Muscle of leg (tissue), 11 donors: ENCODE data around the gene COX17. TPM values are rescaled to one million over a fixed set of nuclear protein-coding genes. Genes with fewer than 3 reads are reported as not detected.
"Not testable (repeated sequence)": the region's sequence is repeated elsewhere in the genome, so short reads cannot be mapped to it uniquely, and the experiment has no call there.

ENCODE experiments used
- DNase-seq: peaks from one replicate; pipeline ENCODE4 v3.0.0; 2013
- H3K27ac ChIP-seq: one replicate; pipeline ENCODE4 v1.5.1; 2013; ENCODE audit warnings: mild to moderate bottlenecking, low read length, control low read depth
- H3K27me3 ChIP-seq: one replicate; pipeline ENCODE4 v1.6.1; 2013; ENCODE audit warnings: low read length; ENCODE audit not compliant: control insufficient read depth, insufficient read depth
- H3K36me3 ChIP-seq: one replicate; pipeline ENCODE4 v1.6.1; 2013; ENCODE audit warnings: low read length; ENCODE audit not compliant: control insufficient read depth, insufficient read depth
- H3K4me1 ChIP-seq: one replicate; pipeline ENCODE4 v1.6.1; 2013; ENCODE audit warnings: low read length; ENCODE audit not compliant: control insufficient read depth, insufficient read depth
- H3K4me3 ChIP-seq: one replicate; pipeline ENCODE4 v1.5.1; 2013; ENCODE audit warnings: low read length, control low read depth
- H3K9me3 ChIP-seq: replicated peaks from 2 replicates; pipeline ENCODE4 v1.6.1; 2013; ENCODE audit warnings: low read depth, low read length; ENCODE audit not compliant: control insufficient read depth
- WGBS: methylation state at CpG from one replicate; pipeline ENCODE4 v1.1.5; 2013; ENCODE audit warnings: missing lambda C conversion rate; ENCODE audit not compliant: insufficient coverage; 5-methylcytosine and 5-hydroxymethylcytosine counted together
- polyA plus RNA-seq, 8 donors: library from polyadenylated mRNA; unstranded; fragments of 120-200 nt; gene quantifications; one replicate each; pipeline versions ENCODE4 v1.2.1 to v1.2.3, GENCODE V29; 2013; ENCODE audit warnings: inconsistent platforms in 1 of 8, low replicate concordance in 1 of 8; ENCODE audit not compliant: insufficient read length in 8 of 8, insufficient read depth in 1 of 8
- total RNA-seq: library from RNA; stranded (reverse); fragments of 120-200 nt; gene quantifications from one replicate; pipeline ENCODE4 v1.2.4, GENCODE V29; 2013

Gene COX17
- total and polyA plus RNA-seq, 9 donors: 42.8 to 77.2 (median 64.8) TPM

DNA sequence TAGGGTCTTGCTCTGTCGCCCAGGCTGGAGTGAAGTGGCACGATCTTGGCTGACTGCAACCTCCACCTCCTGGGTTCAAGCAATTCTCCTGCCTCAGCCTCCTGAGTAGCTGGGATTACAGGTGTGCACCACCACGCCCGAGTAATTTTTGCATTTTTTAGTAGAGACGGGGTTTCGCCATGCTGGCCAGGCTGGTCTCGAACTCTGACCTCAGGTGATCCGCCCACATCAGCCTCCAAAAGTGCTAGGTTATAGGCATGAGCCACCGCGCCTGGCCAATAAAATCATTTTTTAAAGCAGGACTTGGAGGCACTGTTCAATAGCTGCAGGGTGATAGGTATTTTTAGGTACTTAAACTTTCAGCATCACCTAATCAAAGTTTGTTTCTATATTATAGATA, 1.0 kb upstream of the COX17 start:
- WGBS: 97% methylated on average over 6 of the region's 10 CpGs
- H3K4me3 ChIP-seq, H3K4me1 ChIP-seq, DNase-seq, H3K27me3 ChIP-seq, H3K9me3 ChIP-seq, H3K27ac ChIP-seq: not testable (repeated sequence)
- H3K36me3 ChIP-seq: peaks cover 13% of the 10 kb centered on the region

DNA sequence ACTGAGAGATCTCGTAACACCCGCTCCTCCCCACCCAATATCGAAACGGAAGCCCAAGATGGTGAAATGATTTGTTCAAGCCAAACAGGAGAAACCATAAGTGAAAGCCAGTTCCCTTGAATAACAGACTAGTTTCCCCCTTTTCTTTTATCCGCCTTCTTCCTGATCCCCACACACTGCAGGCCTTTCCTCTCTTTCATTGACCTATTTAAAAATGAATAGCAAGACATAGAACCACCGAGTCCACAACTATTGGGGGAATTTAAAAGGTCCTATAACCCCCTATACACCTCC, 382 bp upstream of the COX17 start:
- no peaks in the 10 kb centered on the region for H3K9me3 ChIP-seq

GRCh38 chr3:119676020-119676419, 1.2 kb downstream of the COX17 start:
- Histone ChIP-seq H3K27ac (peak overlapping the region; percentile 86), H3K4me1 (peaks cover 4% of the 10 kb centered on the region), H3K27me3 (no peaks in the 10 kb centered on the region), H3K4me3 (peak overlapping the region; percentile 65), H3K36me3 (peaks cover 19% of the 10 kb centered on the region), H3K9me3 (no peaks in the 10 kb centered on the region)
- DNase-seq: no peak
- WGBS: 100% methylated on average over 1 of the region's 1 CpG

More for the DNA sequence above, 382 bp upstream of the COX17 start:
- peaks cover 4% of the 10 kb centered on the region for H3K4me1 ChIP-seq
- DNase-seq: no peak
- H3K4me3 ChIP-seq: peak overlapping the region; percentile 65
- WGBS: 0% methylated on average over 2 of the region's 6 CpGs
- H3K27ac ChIP-seq: peak overlapping the region; percentile 86
- peaks cover 19% of the 10 kb centered on the region for H3K36me3 ChIP-seq
- no peaks in the 10 kb centered on the region for H3K27me3 ChIP-seq

DNA sequence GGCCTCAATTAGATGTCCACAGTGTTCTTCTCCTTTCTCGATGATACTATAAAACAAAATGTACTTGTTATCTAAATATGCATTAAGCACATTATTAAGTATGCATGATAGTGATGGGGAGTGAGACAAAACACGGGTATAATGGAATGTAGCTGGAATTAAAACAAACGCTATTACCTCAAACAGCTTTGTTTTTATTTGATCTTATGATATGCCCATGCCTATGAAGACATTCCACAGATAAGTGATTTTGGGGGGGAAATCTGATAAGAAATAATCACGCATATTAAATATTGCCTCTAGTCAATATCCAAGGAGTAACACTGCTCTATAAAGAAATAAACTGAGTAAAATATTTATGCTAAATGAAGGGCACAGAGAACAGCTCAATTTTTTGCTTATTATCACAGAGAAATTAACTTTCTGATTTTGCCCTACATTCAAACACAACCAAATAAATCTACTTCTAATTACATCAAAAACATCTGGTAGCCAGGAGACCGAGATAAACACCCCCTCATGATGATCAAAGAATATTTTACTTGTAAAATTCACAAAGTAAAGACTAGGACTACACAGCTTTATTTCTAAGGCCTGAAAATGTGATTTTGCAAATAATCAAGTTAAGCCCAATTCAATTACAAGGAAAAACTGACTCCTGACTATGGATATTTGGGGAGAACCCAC, 1.9 kb downstream of the COX17 start:
- DNase-seq: no peak
- H3K36me3 ChIP-seq: peaks cover 19% of the 10 kb centered on the region
- H3K4me1 ChIP-seq: peaks cover 4% of the 10 kb centered on the region
- no peak overlapping the region for H3K27ac ChIP-seq
- H3K27me3 ChIP-seq: no peaks in the 10 kb centered on the region
- no peak overlapping the region for H3K4me3 ChIP-seq
- WGBS: no CpG with 5 or more reads among the region's 5 CpGs
- no peaks in the 10 kb centered on the region for H3K9me3 ChIP-seq

DNA sequence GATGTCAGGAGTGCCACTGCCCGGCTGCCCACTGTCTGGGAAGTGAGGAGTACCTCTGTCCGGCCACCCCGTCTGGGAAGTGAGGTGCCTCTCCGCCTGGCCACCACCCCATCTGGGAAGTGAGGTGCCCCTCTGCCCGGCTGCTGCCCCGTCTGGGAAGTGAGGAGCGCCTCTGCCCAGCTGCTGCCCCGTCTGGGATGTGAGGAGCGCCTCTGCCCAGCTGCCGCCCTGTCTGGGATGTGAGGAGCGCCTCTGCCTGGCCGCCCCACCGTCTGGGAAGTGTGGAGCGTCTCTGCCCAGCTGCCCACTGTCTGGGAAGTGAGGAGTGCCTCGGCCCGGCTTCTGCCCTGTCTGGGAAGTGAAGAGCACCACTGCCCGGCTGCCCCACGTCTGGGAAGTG, 3.3 kb downstream of the COX17 start:
- DNase-seq: no peak
- no peaks in the 10 kb centered on the region for H3K9me3 ChIP-seq
- H3K4me3 ChIP-seq: no peak overlapping the region
- H3K36me3 ChIP-seq: peaks cover 22% of the 10 kb centered on the region
- peaks cover 5% of the 10 kb centered on the region for H3K4me1 ChIP-seq
- no peaks in the 10 kb centered on the region for H3K27me3 ChIP-seq
- WGBS: 91% methylated on average over 12 of the region's 18 CpGs
- no peak overlapping the region for H3K27ac ChIP-seq

DNA sequence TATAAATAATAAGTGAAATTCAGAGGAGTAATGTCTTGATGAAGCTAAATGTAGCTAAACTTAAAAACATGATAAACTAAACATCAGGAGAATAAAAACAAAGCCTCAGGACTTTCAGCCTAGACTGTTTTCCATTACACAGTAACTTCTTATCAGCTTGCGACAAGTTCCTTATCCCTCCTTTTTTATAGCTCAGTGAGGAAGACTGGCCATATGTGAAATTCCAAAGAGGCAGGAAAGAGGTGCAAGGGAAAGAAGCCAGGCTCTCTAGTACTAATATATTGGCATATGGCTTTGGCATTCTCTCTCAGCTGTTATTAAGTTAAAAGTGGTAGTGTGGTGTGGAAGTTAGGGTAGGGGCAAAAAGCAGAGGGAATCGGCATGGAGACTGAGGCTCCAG, 4.4 kb downstream of the COX17 start:
- Histone ChIP-seq H3K9me3 (no peaks in the 10 kb centered on the region), H3K4me3 (no peak overlapping the region), H3K4me1 (peaks cover 5% of the 10 kb centered on the region), H3K27me3 (no peaks in the 10 kb centered on the region), H3K36me3 (peaks cover 24% of the 10 kb centered on the region), H3K27ac (no peak overlapping the region)
- WGBS: no CpG with 5 or more reads among the region's 2 CpGs
- DNase-seq: no peak

DNA sequence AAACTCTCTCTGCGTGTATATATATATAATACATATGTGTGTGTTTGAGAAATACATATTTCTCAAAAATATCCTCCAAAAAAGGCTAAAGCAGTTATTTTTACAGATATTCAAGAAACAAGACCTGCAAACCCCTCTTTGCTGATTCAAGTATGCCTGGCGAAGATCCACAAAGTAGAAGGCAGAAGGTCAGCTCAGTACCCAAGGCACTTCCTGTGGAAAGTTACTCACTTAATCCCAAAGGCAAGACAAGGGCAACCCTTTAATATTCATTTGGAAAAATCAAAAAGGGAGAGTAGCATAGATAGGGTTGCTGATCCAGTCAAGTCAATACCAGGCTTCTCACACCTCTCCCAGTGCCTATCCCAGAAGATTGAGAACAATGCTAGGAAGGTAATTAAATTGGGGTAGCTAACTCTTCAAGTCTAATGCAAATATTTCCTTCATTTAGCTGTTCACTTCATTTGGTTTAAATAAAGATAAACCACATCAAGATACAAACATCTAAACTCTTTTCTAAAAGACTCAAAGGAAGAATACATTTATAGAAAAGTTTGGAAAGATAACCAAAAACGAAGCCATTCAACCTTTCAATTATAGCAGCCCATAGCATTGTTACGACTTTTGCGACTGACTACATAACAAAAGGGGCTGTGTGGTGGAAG, 7.2 kb downstream of the COX17 start:
- Histone ChIP-seq H3K4me3 (no peak overlapping the region), H3K27ac (no peak overlapping the region), H3K4me1 (peaks cover 5% of the 10 kb centered on the region), H3K27me3 (no peaks in the 10 kb centered on the region), H3K9me3 (no peaks in the 10 kb centered on the region), H3K36me3 (peaks cover 24% of the 10 kb centered on the region)
- no peak for DNase-seq
- 67% methylated on average over 1 of the region's 5 CpGs for WGBS

GRCh38 chr3:119665954-119666559, 11.1 kb downstream of the COX17 start:
- Histone ChIP-seq H3K4me1 (peaks cover 22% of the 10 kb centered on the region), H3K27ac (no peak overlapping the region), H3K4me3 (no peak overlapping the region), H3K36me3 (peaks cover 5% of the 10 kb centered on the region), H3K9me3 (no peaks in the 10 kb centered on the region), H3K27me3 (no peaks in the 10 kb centered on the region)
- DNase-seq: no peak
- no CpG with 5 or more reads among the region's 6 CpGs for WGBS

DNA sequence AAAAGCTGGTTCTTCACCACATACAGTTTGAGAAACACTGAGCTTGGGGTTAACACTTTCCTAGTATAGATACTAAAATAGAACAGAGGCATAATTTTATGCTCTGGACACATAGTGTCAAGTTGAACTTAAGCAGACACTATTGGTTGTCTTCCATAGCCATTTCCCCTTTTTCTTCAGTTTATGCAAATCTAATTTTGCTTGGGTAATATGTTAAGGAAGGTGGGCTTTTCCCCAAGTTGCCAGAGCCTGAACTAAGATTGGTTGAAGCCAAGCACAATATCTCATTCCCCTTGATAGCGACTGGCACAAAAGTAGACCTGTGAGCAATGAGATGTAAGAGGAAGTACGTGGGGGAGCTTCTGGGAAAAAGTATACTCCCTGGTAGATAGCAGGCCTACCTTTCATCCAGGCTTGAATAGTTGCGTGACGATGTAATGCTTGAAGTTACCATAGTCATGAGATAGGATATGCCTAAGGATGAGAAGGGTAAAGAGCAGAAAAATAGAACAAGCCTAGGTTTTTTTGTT, 12.3 kb downstream of the COX17 start:
- no peak for DNase-seq
- H3K9me3 ChIP-seq: no peaks in the 10 kb centered on the region
- peaks cover 3% of the 10 kb centered on the region for H3K36me3 ChIP-seq
- 100% methylated on average over 2 of the region's 4 CpGs for WGBS
- H3K4me3 ChIP-seq: no peak overlapping the region
- H3K27ac ChIP-seq: peak overlapping the region; percentile 25
- no peaks in the 10 kb centered on the region for H3K27me3 ChIP-seq
- peaks cover 31% of the 10 kb centered on the region for H3K4me1 ChIP-seq

DNA sequence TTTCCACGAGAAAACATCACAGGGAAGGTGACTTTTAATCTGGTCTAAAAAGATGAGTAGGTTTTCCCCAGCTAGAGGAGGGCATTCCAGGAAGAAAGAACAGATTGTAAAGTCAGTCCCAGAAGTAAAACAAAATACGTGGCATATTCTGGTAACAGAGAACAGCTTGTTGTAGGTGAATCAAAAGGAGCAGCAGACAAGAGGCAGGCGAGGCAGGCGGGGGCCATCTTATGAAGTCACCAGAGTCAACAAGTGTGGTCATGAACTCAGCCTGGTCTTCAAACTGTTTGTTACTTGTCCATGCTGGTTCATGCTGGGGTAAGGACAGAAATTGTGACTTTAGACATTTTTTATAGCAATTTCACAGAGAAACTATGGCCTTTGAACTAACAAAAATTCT, 12.8 kb downstream of the COX17 start:
- H3K27ac ChIP-seq: peak overlapping the region; percentile 15
- H3K4me3 ChIP-seq: no peak overlapping the region
- H3K27me3 ChIP-seq: no peaks in the 10 kb centered on the region
- H3K36me3 ChIP-seq: peaks cover 2% of the 10 kb centered on the region
- 76% methylated on average over 2 of the region's 4 CpGs for WGBS
- no peaks in the 10 kb centered on the region for H3K9me3 ChIP-seq
- DNase-seq: no peak
- H3K4me1 ChIP-seq: peaks cover 32% of the 10 kb centered on the region
